ENCODE measurements around the gene ANKRD62.
"Not testable (repeated sequence)": the region's sequence is repeated elsewhere in the genome, so short reads cannot be mapped to it uniquely, and the experiment has no call there.

DNA sequence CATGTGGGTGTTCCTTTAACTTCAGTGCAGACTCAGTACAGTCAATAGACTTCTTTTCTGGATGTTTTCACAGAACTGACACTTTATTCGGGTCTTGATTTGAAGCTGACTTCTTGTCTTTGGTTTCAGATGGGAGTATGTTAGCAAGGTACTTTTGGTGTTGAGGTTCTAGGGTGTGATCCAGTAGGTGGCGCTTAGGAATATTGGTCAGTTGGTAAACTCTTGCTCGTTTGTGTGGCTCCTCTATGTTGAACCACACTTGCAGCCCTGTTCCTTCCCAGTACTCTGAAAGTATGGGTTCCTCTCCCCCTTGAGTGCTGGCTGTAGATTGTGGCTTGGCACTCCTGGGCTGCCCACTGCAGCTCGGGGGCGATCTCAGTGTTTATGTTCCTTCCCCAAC is 48.1 kb downstream of the ANKRD62 start:
- TF ChIP-seq, protein P1, sequence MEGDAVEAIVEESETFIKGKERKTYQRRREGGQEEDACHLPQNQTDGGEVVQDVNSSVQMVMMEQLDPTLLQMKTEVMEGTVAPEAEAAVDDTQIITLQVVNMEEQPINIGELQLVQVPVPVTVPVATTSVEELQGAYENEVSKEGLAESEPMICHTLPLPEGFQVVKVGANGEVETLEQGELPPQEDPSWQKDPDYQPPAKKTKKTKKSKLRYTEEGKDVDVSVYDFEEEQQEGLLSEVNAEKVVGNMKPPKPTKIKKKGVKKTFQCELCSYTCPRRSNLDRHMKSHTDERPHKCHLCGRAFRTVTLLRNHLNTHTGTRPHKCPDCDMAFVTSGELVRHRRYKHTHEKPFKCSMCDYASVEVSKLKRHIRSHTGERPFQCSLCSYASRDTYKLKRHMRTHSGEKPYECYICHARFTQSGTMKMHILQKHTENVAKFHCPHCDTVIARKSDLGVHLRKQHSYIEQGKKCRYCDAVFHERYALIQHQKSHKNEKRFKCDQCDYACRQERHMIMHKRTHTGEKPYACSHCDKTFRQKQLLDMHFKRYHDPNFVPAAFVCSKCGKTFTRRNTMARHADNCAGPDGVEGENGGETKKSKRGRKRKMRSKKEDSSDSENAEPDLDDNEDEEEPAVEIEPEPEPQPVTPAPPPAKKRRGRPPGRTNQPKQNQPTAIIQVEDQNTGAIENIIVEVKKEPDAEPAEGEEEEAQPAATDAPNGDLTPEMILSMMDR (conservative IDR thresholded peaks at IDR 0.05; ENCODE audit: low read length) = not testable (repeated sequence)
- TF ChIP-seq EZH2phosphoT487 (IDR thresholded peaks at IDR 0.05; ENCODE audit: borderline replicate concordance) = not testable (repeated sequence)
